Ramos (cell line): ENCODE measurements around the gene TFPI.
"Not testable (repeated sequence)": the region's sequence is repeated elsewhere in the genome, so short reads cannot be mapped to it uniquely, and the experiment has no call there.

Experiments
- in situ Hi-C: fragments of 300-500 bp; cut with MboI; formaldehyde crosslinking; loops from one replicate; pipeline ENCODE4 v1.14.3; 2022; ENCODE audit warnings: low sequenced_read_pairs; ENCODE audit not compliant: unreplicated experiment

Gene TFPI

GRCh38 chr2:187554011-187554703 is at the start of gene TFPI:
Gene TFPI, minus strand, starts transcription at chr2:187554435. Its CDS starts 50,667 bp downstream, at chr2:187503768.
- in situ Hi-C loops: no loop called here

GRCh38 chr2:187594801-187595200 is 40.6 kb upstream of the TFPI start:
- in situ Hi-C loops: no loop called here

- in situ Hi-C loops: no loop called here
Observed at GRCh38 chr2:187593697-187594096, 39.5 kb upstream of the TFPI start.

GRCh38 chr2:187593098-187593497 is 38.9 kb upstream of the TFPI start:
- in situ Hi-C loops: no loop called here

- in situ Hi-C loops: no loop called here
Observed at GRCh38 chr2:187590175-187590574, 35.9 kb upstream of the TFPI start.

GRCh38 chr2:187586011-187586641 is 31.9 kb upstream of the TFPI start:
- in situ Hi-C loops: no loop called here

- in situ Hi-C loops: no loop called here
Observed at GRCh38 chr2:187581125-187581896, 27.1 kb upstream of the TFPI start.

GRCh38 chr2:187580462-187581124 is 26.4 kb upstream of the TFPI start:
- in situ Hi-C loops: no loop called here

- in situ Hi-C loops: no loop called here
Observed at GRCh38 chr2:187577310-187577709, 23.1 kb upstream of the TFPI start.

GRCh38 chr2:187576906-187577305 is 22.7 kb upstream of the TFPI start:
- in situ Hi-C loops: no loop called here

GRCh38 chr2:187575751-187576067 is 21.5 kb upstream of the TFPI start:
- in situ Hi-C loops: no loop called here

- in situ Hi-C loops: no loop called here
Observed at GRCh38 chr2:187574969-187575750, 20.9 kb upstream of the TFPI start.

- in situ Hi-C loops: no loop called here
Observed at GRCh38 chr2:187573722-187574121, 19.5 kb upstream of the TFPI start.

GRCh38 chr2:187571996-187572395 is 17.8 kb upstream of the TFPI start:
- in situ Hi-C loops: not testable (repeated sequence)

GRCh38 chr2:187569571-187569970 is 15.3 kb upstream of the TFPI start:
- in situ Hi-C loops: no loop called here

- in situ Hi-C loops: no loop called here
Observed at GRCh38 chr2:187569042-187569441, 14.8 kb upstream of the TFPI start.

- in situ Hi-C loops: no loop called here
Observed at GRCh38 chr2:187567126-187567525, 12.9 kb upstream of the TFPI start.

GRCh38 chr2:187566712-187567111 is 12.5 kb upstream of the TFPI start:
- in situ Hi-C loops: no loop called here

- in situ Hi-C loops: no loop called here
Observed at GRCh38 chr2:187566266-187566665, 12.0 kb upstream of the TFPI start.

- in situ Hi-C loops: not testable (repeated sequence)
Observed at GRCh38 chr2:187565618-187566017, 11.4 kb upstream of the TFPI start.
